HepG2 (cell line): ENCODE results near the gene C2orf76. TPM values are rescaled to one million over a fixed set of nuclear protein-coding genes. Genes with fewer than 3 reads are reported as not detected.

Experiments used
- ATAC-seq: fragments of 200-7000 bp; cut with Tn5 transposase; 3 replicates; pipeline ENCODE4 v1.9.1; 2020; ENCODE audit warnings: mild to moderate bottlenecking, moderate library complexity
- BruUV-seq: library from RNA; stranded (reverse); fragments of 400-500 nt; replicated peaks from 2 replicates; lab custom pipeline; 2021; lab: Mats Ljungman, UMichigan
- CTCF ChIA-PET: fragments of 300-600 bp; formaldehyde crosslinking; extraction: SDS; loops from one replicate; lab custom pipeline; 2021; ENCODE audit warnings: low total read pairs, inconsistent platforms, low intra/inter-chr PET ratio; lab: Yijun Ruan, JAX
- POLR2A ChIA-PET: fragments of 350-600 bp; sonication (Branson Sonifier 250); formaldehyde crosslinking; loops from one replicate; lab custom pipeline; 2020; ENCODE audit warnings: antibody characterized with exemption, inconsistent platforms; lab: Yijun Ruan, JAX
- DNase-seq: peaks from one replicate; pipeline ENCODE4 v3.0.0-alpha.2; 2015; ENCODE audit warnings: low spot score
- FAIRE-seq: peaks from 3 replicates; lab custom pipeline; 2011; peaks lifted over from hg19 to GRCh38; lab: Jason Lieb, UNC
- H2AFZ ChIP-seq: one replicate; pipeline ENCODE4 v1.6.1; 2011; ENCODE audit warnings: low read length, inconsistent platforms
- H3K27ac ChIP-seq: fragments of 300-600 bp; 3 replicates; pipeline ENCODE4 v1.8.0; 2011; ENCODE audit warnings: mixed run types, mild to moderate bottlenecking, mixed read lengths, low read length, inconsistent platforms; ENCODE audit not compliant: insufficient read depth; ENCODE audit errors: extremely low read length
- H3K27me3 ChIP-seq, 2 experiments: fragments of 200-600 bp in 1 of 2; 2 replicates in 1 of 2; 3 replicates in 1 of 2; pipeline versions ENCODE4 v1.6.0 to v1.8.0; 2011; ENCODE audit warnings: low read length in 2 of 2, mild to moderate bottlenecking in 2 of 2, moderate library complexity in 2 of 2, inconsistent platforms in 1 of 2; ENCODE audit not compliant: insufficient read depth in 2 of 2, control insufficient read depth in 1 of 2
- H3K36me3 ChIP-seq, 2 experiments: fragments of 200-600 bp in 1 of 2; replicated peaks in 1 of 2; 2 replicates in 1 of 2; 3 replicates in 1 of 2; pipeline versions ENCODE4 v1.5.1 to v1.8.0; 2011; ENCODE audit warnings: low read length in 2 of 2, inconsistent platforms in 1 of 2; ENCODE audit not compliant: insufficient read depth in 2 of 2, control insufficient read depth in 1 of 2
- H3K4me1 ChIP-seq: 2 replicates; pipeline ENCODE4 v1.5.1; 2012; ENCODE audit warnings: low read length, inconsistent platforms; ENCODE audit not compliant: insufficient read depth
- H3K4me2 ChIP-seq: 2 replicates; pipeline ENCODE4 v1.6.0; 2011; ENCODE audit warnings: low read depth, low read length, inconsistent platforms
- H3K4me3 ChIP-seq, 3 experiments: fragments of 200-600 bp in 1 of 3; sonication (generic), shearing (Covaris generic) in 1 of 3; replicated peaks in 1 of 3; 2 replicates each; pipeline ENCODE4 v1.5.1; 2011 to 2016; ENCODE audit warnings: low read length in 3 of 3, inconsistent platforms in 2 of 3, low read depth in 2 of 3, mild to moderate bottlenecking in 2 of 3, control low read depth in 1 of 3, mixed read lengths in 1 of 3; ENCODE audit not compliant: insufficient read depth in 1 of 3
- H3K79me2 ChIP-seq: one replicate; pipeline ENCODE4 v1.6.1; 2011; ENCODE audit warnings: low read length, inconsistent platforms; ENCODE audit not compliant: insufficient read depth
- H3K9ac ChIP-seq: 2 replicates; pipeline ENCODE4 v1.6.0; 2011; ENCODE audit warnings: mild to moderate bottlenecking, low read depth, low read length, inconsistent platforms; ENCODE audit not compliant: insufficient read depth
- H3K9me3 ChIP-seq: 2 replicates; pipeline ENCODE4 v1.5.1; 2012; ENCODE audit warnings: mild to moderate bottlenecking, low read length
- H4K20me1 ChIP-seq: 2 replicates; pipeline ENCODE4 v1.6.0; 2011; ENCODE audit warnings: inconsistent platforms, mild to moderate bottlenecking, low read length, moderate library complexity; ENCODE audit not compliant: insufficient read depth
- FOXP1 ChIP-seq, 2 experiments: fragments of 450-650 bp in 1 of 2; IDR thresholded peaks; 2 replicates each; pipeline ENCODE4 v1.6.1; 2017 to 2018; ENCODE audit warnings: antibody characterized with exemption in 1 of 2
- GLMP ChIP-seq: sonication (generic); formaldehyde crosslinking; IDR thresholded peaks from 2 replicates; pipeline ENCODE4 v1.9.0; 2021; ENCODE audit warnings: missing genetic modification reagents, mild to moderate bottlenecking, borderline replicate concordance
- HMGXB4 ChIP-seq, 2 experiments: sonication (generic) in 1 of 2; formaldehyde crosslinking in 1 of 2; IDR thresholded peaks; 2 replicates each; pipeline versions ENCODE4 v1.4.0 to v1.6.1; 2018 to 2020; ENCODE audit warnings: missing genetic modification reagents in 2 of 2, borderline replicate concordance in 1 of 2, low read depth in 1 of 2, mild to moderate bottlenecking in 1 of 2, missing biosample characterization in 1 of 2
- KAT7 ChIP-seq: IDR thresholded peaks from 2 replicates; pipeline ENCODE4 v1.6.1; 2018; ENCODE audit warnings: borderline replicate concordance, missing compliant biosample characterization
- PLSCR1 ChIP-seq: sonication (generic); formaldehyde crosslinking; IDR thresholded peaks from 2 replicates; pipeline ENCODE4 v1.5.0; 2020; ENCODE audit warnings: missing genetic modification reagents, mild to moderate bottlenecking, borderline replicate concordance
- SALL1 ChIP-seq: sonication (generic); formaldehyde crosslinking; IDR thresholded peaks from 2 replicates; pipeline ENCODE4 v1.8.0; 2022; ENCODE audit warnings: mild to moderate bottlenecking, missing genetic modification reagents
- SMC3 ChIP-seq: IDR thresholded peaks from 2 replicates; pipeline ENCODE4 v1.6.1; 2011; ENCODE audit warnings: low read length, improper control_type of control experiment
- TAF1 ChIP-seq: sonication (generic); formaldehyde crosslinking; IDR thresholded peaks from 2 replicates; pipeline ENCODE4 v1.4.0; 2020; ENCODE audit warnings: missing genetic modification reagents
- U2AF2 ChIP-seq: fragments of 200-400 bp; formaldehyde crosslinking; IDR thresholded peaks from 2 replicates; pipeline ENCODE4 v1.6.1; 2017; ENCODE audit warnings: low read depth, mild to moderate bottlenecking, low read length
- USF2 ChIP-seq, 2 experiments: sonication (generic) in 1 of 2; formaldehyde crosslinking in 1 of 2; IDR thresholded peaks; 2 replicates each; pipeline versions ENCODE4 v1.5.1 to v1.6.1; 2011 to 2020; ENCODE audit warnings: borderline replicate concordance in 1 of 2, low read depth in 1 of 2, low read length in 1 of 2, mild to moderate bottlenecking in 1 of 2, missing genetic modification reagents in 1 of 2, moderate library complexity in 1 of 2
- ZNF282 ChIP-seq: fragments of 450-650 bp; IDR thresholded peaks from 2 replicates; pipeline ENCODE4 v1.6.1; 2018; ENCODE audit not compliant: partially characterized antibody
- ZNF34 ChIP-seq: sonication (generic); formaldehyde crosslinking; IDR thresholded peaks from 2 replicates; pipeline ENCODE4 v1.4.0; 2020; ENCODE audit warnings: mild to moderate bottlenecking, missing genetic modification reagents, borderline replicate concordance
- ZNF362 ChIP-seq: sonication (generic); formaldehyde crosslinking; IDR thresholded peaks from 2 replicates; pipeline ENCODE4 v1.4.0; 2020; ENCODE audit warnings: missing genetic modification reagents, mild to moderate bottlenecking, borderline replicate concordance
- ZNF792 ChIP-seq: IDR thresholded peaks from 2 replicates; pipeline ENCODE4 v1.6.1; 2016
- WGBS: methylation state at CpG from one replicate; pipeline ENCODE4 v1.1.6; 2017; ENCODE audit warnings: low lambda C conversion rate; 5-methylcytosine and 5-hydroxymethylcytosine counted together
- in situ Hi-C: cut with HindIII; loops from 2 replicates; pipeline ENCODE4 v1.10.0; 2017; ENCODE audit warnings: low pct_unique_long_range_greater_than_20kb; ENCODE audit not compliant: extremely low pct_ligation_motif_present
- intact Hi-C: fragments of 100-400 bp; cut with micrococcal nuclease; formaldehyde crosslinking; loops from one replicate; pipeline ENCODE4 v1.10.0; 2022; ENCODE audit not compliant: unreplicated experiment
- polyA plus RNA-seq, 8 experiments: library from polyadenylated mRNA; depleted of rRNA in 3 of 8; stranded (reverse) in 7 of 8; unstranded in 1 of 8; fragments of >200 nt; fragmentation: Illumina TruSeq in 4 of 8; extraction: Trizol in 4 of 8; gene quantifications; 2 replicates each; pipeline versions ENCODE4 v1.2.1 to v1.2.3, GENCODE V29; 2011 to 2016; ENCODE audit warnings: low read depth in 4 of 8, missing spikeins in 1 of 8, mixed read lengths in 1 of 8; ENCODE audit not compliant: insufficient read depth in 1 of 8
- total RNA-seq, 5 experiments: library from RNA; depleted of rRNA; stranded (reverse); fragments of >200 nt; fragmentation: Illumina TruSeq; extraction: Trizol; gene quantifications; 2 replicates each; pipeline ENCODE4 v1.2.3, GENCODE V29; 2016; ENCODE audit warnings: low read depth in 1 of 5

C2orf76 gene
- total and polyA plus RNA-seq, 2 of the 13 experiments (the other 11 are each of a cell fraction or from before 2014, with no cell fraction given) = 7.7 to 8.5 TPM

- FAIRE-seq = peak; percentile 40
- ChIA-PET POLR2A (no interaction called here), CTCF (no interaction called here)
- Histone ChIP-seq H2AFZ (no peak overlapping the region), H3K27ac (no peak overlapping the region), H4K20me1 (no peaks in the 10 kb centered on the region), H3K9me3 (no peaks in the 10 kb centered on the region), H3K9ac (no peak overlapping the region), H3K79me2 (no peaks in the 10 kb centered on the region), H3K36me3 (no peaks in the 10 kb centered on the region), H3K27me3 (no peaks in the 10 kb centered on the region), H3K4me2 (peak overlapping the region; percentile 56), H3K4me1 (peaks cover 25% of the 10 kb centered on the region), H3K4me3 (no peak overlapping the region)
- peak; percentile 72 for ATAC-seq
- 22% methylated on average over 12 of the region's 12 CpGs for WGBS
- in situ Hi-C loops = no loop called here
- intact Hi-C loops = no loop called here
- BruUV-seq = no TSS peak
- DNase-seq = no peak
- no peak for TF ChIP-seq KAT7 (CRISPR knock-in tag)
- no peak for TF ChIP-seq PLSCR1 (CRISPR knock-in tag)
- TF ChIP-seq ZNF362 (CRISPR knock-in tag) = peak; percentile 75; the same call in 1 of the 2 replicates
- no peak for TF ChIP-seq FOXP1 (IDR thresholded peaks at IDR 0.05)
- 0 out of 2 replicates have a peak, but pooled peaks have one; percentile 10 for TF ChIP-seq FOXP1 (CRISPR knock-in tag; IDR thresholded peaks at IDR 0.05)
- peak; percentile 37; the same call in 1 of the 2 replicates for TF ChIP-seq SALL1 (CRISPR knock-in tag)
- no peak for TF ChIP-seq SMC3
- no peak for TF ChIP-seq HMGXB4 (CRISPR knock-in tag; IDR thresholded peaks at IDR 0.05; ENCODE audit: borderline replicate concordance in 1 of 2, low read depth in 1 of 2)
- TF ChIP-seq USF2 (IDR thresholded peaks at IDR 0.05; ENCODE audit: low read depth, low read length) = no peak
- TF ChIP-seq USF2 (CRISPR knock-in tag; IDR thresholded peaks at IDR 0.05; ENCODE audit: borderline replicate concordance) = no peak
- no peak for TF ChIP-seq ZNF282
- TF ChIP-seq GLMP (CRISPR knock-in tag) = no peak
- TF ChIP-seq ZNF792 (CRISPR knock-in tag) = no peak
- TF ChIP-seq U2AF2 = no peak
- no peak for TF ChIP-seq ZNF34
- no peak for TF ChIP-seq TAF1 (CRISPR knock-in tag)
Measured at GRCh38 chr2:119305497-119306195, 61.0 kb downstream of the C2orf76 start.
